Measurements from ENCODE around the gene KLHDC10. TPM values are rescaled to one million over a fixed set of nuclear protein-coding genes. Genes with fewer than 3 reads are reported as not detected.

Gene KLHDC10
- total and polyA plus RNA-seq, 2 donors (not counting 3 experiments of a cell fraction or from before 2014, with no cell fraction given) = 14.9 to 31.3 TPM

- H3K79me2 ChIP-seq (ENCODE audit: control insufficient read depth, insufficient read depth, low read length) = no peaks in the 10 kb centered on the region
- H3K36me3 ChIP-seq (ENCODE audit: control insufficient read depth in 2 of 2, extremely low read depth in 1 of 2, insufficient read depth in 2 of 2, low read length in 2 of 2) = no peaks in the 10 kb centered on the region
- POLR2A ChIA-PET = no interaction called here
- dilution Hi-C loops (cut with MboI; ENCODE audit: extremely low pct_ligation_motif_present, low sequenced_read_pairs) = no loop called here
- H3K27ac ChIP-seq (ENCODE audit: insufficient read depth, low read depth, low read length) = no peak overlapping the region
- H3K27me3 ChIP-seq (ENCODE audit: control insufficient read depth in 2 of 2, insufficient read depth in 2 of 2, low read length in 2 of 2) = no peaks in the 10 kb centered on the region
- no TSS peak for BruUV-seq (replicated peaks)
- H3K4me1 ChIP-seq (ENCODE audit: control insufficient read depth, extremely low read depth, insufficient read depth, low read length) = no peaks in the 10 kb centered on the region
- no peak overlapping the region for H3K9ac ChIP-seq (replicated peaks; ENCODE audit: extremely low read depth, insufficient read depth, low read length)
- CTCF ChIA-PET = no interaction called here
- no peak overlapping the region for H2AFZ ChIP-seq (ENCODE audit: low read depth, low read length)
- no peaks in the 10 kb centered on the region for H4K20me1 ChIP-seq (replicated peaks; ENCODE audit: control insufficient read depth, extremely low read depth, insufficient read depth, low read length)
- H3K4me2 ChIP-seq (ENCODE audit: insufficient read depth, low read length) = no peak overlapping the region
- H3K4me3 ChIP-seq (replicated peaks in 1 of 3; ENCODE audit: insufficient read depth in 1 of 3, low read depth in 1 of 3, low read length in 3 of 3) = no peak overlapping the region
- no peak for FAIRE-seq
- intact Hi-C loops (cut with micrococcal nuclease) = no loop called here
- H3K9me1 ChIP-seq (replicated peaks; ENCODE audit: control insufficient read depth, extremely low read depth, insufficient read depth, low read length) = no peaks in the 10 kb centered on the region
- H3K9me3 ChIP-seq (replicated peaks; ENCODE audit: control insufficient read depth, insufficient read depth, low read length) = no peaks in the 10 kb centered on the region
- no peak for TF ChIP-seq EZH2 (IDR thresholded peaks at IDR 0.05; ENCODE audit: borderline replicate concordance, low read depth, low read length, severe bottlenecking)
- no peak for TF ChIP-seq POLR2AphosphoS5 (IDR thresholded peaks at IDR 0.05; ENCODE audit: insufficient read depth, low read depth, low read length)
- no peak for TF ChIP-seq MYC (IDR thresholded peaks at IDR 0.05; ENCODE audit: low read depth, low read length)
- TF ChIP-seq POLR2A (IDR thresholded peaks at IDR 0.05; ENCODE audit: low read depth, low read length) = no peak
- TF ChIP-seq CTCF (IDR thresholded peaks at IDR 0.05; ENCODE audit: extremely low read depth in 1 of 2, insufficient read depth in 1 of 2, low read depth in 1 of 2, low read length in 2 of 2) = no peak
- TF ChIP-seq FOS (IDR thresholded peaks at IDR 0.05; ENCODE audit: borderline replicate concordance, insufficient read depth, low read length) = no peak
- no peak for TF ChIP-seq JUN (IDR thresholded peaks at IDR 0.05; ENCODE audit: borderline replicate concordance, insufficient read depth, insufficient read length, low read depth)
- DNase-seq (ENCODE audit: low read depth, low spot score) = no peak
These were observed 44.4 kb downstream of the KLHDC10 start for GRCh38 chr7:130114776-130115175.

All from endothelial cell of umbilical vein (primary cell).